SK-N-SH (cell line): ENCODE measurements around the gene ZBTB26. TPM values are rescaled to one million over a fixed set of nuclear protein-coding genes. Genes with fewer than 3 reads are reported as not detected.
"Not testable (repeated sequence)": the region's sequence is repeated elsewhere in the genome, so short reads cannot be mapped to it uniquely, and the experiment has no call there.

ENCODE experiments used
- CTCF ChIA-PET: fragments of 300-600, 350-600 bp; formaldehyde crosslinking; extraction: SDS; loops from one replicate; lab custom pipeline; 2021; lab: Yijun Ruan, JAX
- POLR2A ChIA-PET: fragments of 350-600 bp; sonication (Branson Sonifier 250); formaldehyde crosslinking; extraction: SDS; loops from one replicate; lab custom pipeline; 2020; ENCODE audit warnings: antibody characterized with exemption, inconsistent platforms; lab: Yijun Ruan, JAX
- DNase-seq: peaks from one replicate; pipeline ENCODE4 v3.0.0; 2012
- H2AFZ ChIP-seq: fragments of 200-600 bp; sonication (generic); 2 replicates; pipeline ENCODE4 v1.8.1; 2016; ENCODE audit warnings: antibody characterized with exemption, mild to moderate bottlenecking, low read depth
- H3F3A ChIP-seq: fragments of 200-600 bp; sonication (generic); replicated peaks from 2 replicates; pipeline ENCODE3; 2016; ENCODE audit warnings: antibody characterized with exemption, mild to moderate bottlenecking; ENCODE audit not compliant: insufficient read depth
- H3K27ac ChIP-seq, 2 experiments: fragments of 200-500 bp in 1 of 2; fragments of 200-600 bp in 1 of 2; sonication (Bioruptor generic) in 1 of 2; sonication (generic), shearing (Covaris generic) in 1 of 2; 2 replicates each; pipeline versions ENCODE4 v1.5.1 to v1.6.1; 2014 to 2016; ENCODE audit warnings: low read depth in 2 of 2, inconsistent platforms in 1 of 2, low read length in 1 of 2, mild to moderate bottlenecking in 1 of 2, mixed read lengths in 1 of 2
- H3K27me3 ChIP-seq: fragments of 200-600 bp; sonication (generic), shearing (Covaris generic); 2 replicates; pipeline ENCODE4 v1.6.1; 2016; ENCODE audit warnings: mixed run types; ENCODE audit not compliant: insufficient read depth
- H3K36me3 ChIP-seq, 2 experiments: fragments of 200-500 bp in 1 of 2; fragments of 200-600 bp in 1 of 2; sonication (Bioruptor generic) in 1 of 2; sonication (generic) in 1 of 2; replicated peaks in 1 of 2; 2 replicates each; pipeline versions ENCODE3 to v1.5.1; 2014 to 2016; ENCODE audit warnings: low read length in 1 of 2, mild to moderate bottlenecking in 1 of 2; ENCODE audit not compliant: insufficient read depth in 2 of 2, control insufficient read depth in 1 of 2
- H3K4me1 ChIP-seq, 2 experiments: fragments of 200-500 bp in 1 of 2; fragments of 200-600 bp in 1 of 2; sonication (Bioruptor generic) in 1 of 2; sonication (generic), shearing (Covaris generic) in 1 of 2; 2 replicates each; pipeline versions ENCODE4 v1.5.1 to v1.6.1; 2014 to 2016; ENCODE audit warnings: low read depth in 1 of 2, low read length in 1 of 2, mixed run types in 1 of 2; ENCODE audit not compliant: insufficient read depth in 2 of 2, control insufficient read depth in 1 of 2
- H3K4me2 ChIP-seq: fragments of 200-600 bp; sonication (generic), shearing (Covaris generic); 2 replicates; pipeline ENCODE4 v1.6.1; 2017; ENCODE audit warnings: mixed run types
- H3K4me3 ChIP-seq, 2 experiments: fragments of 200-500 bp in 1 of 2; fragments of 200-600 bp in 1 of 2; sonication (Bioruptor generic) in 1 of 2; sonication (generic), shearing (Covaris generic) in 1 of 2; 2 replicates each; pipeline versions ENCODE4 v1.5.1 to v1.8.1; 2014 to 2016; ENCODE audit warnings: low read depth in 2 of 2, inconsistent platforms in 1 of 2, low read length in 1 of 2, mild to moderate bottlenecking in 1 of 2, mixed read lengths in 1 of 2, moderate library complexity in 1 of 2
- H3K79me2 ChIP-seq: fragments of 200-600 bp; sonication (generic); 2 replicates; pipeline ENCODE4 v1.8.1; 2017; ENCODE audit warnings: mild to moderate bottlenecking; ENCODE audit not compliant: insufficient read depth
- H3K9ac ChIP-seq: fragments of 200-600 bp; sonication (generic); 2 replicates; pipeline ENCODE4 v1.6.1; 2017; ENCODE audit warnings: mixed run types
- H3K9me2 ChIP-seq: fragments of 200-600 bp; sonication (generic); 2 replicates; pipeline ENCODE4 v1.6.1; 2017; ENCODE audit warnings: mixed run types
- H3K9me3 ChIP-seq: fragments of 200-600 bp; sonication (generic); 2 replicates; pipeline ENCODE4 v1.6.1; 2017; ENCODE audit warnings: mixed run types, mild to moderate bottlenecking, moderate library complexity
- H4K20me1 ChIP-seq: fragments of 200-600 bp; sonication (generic); 2 replicates; pipeline ENCODE4 v1.6.1; 2017; ENCODE audit warnings: mild to moderate bottlenecking, mixed run types; ENCODE audit not compliant: insufficient read depth
- ELF1 ChIP-seq: IDR thresholded peaks from 2 replicates; pipeline ENCODE4 v1.4.0; 2012
- EP300 ChIP-seq, 2 experiments: IDR thresholded peaks; 2 replicates each; pipeline versions ENCODE4 v1.4.0 to v1.6.1; 2012; ENCODE audit warnings: borderline replicate concordance in 1 of 2, low read depth in 1 of 2, low read length in 1 of 2
- FOXM1 ChIP-seq: IDR thresholded peaks from 2 replicates; pipeline ENCODE4 v1.4.0; 2012; ENCODE audit warnings: low read depth, mild to moderate bottlenecking
- GATA2 ChIP-seq: sonication (generic); formaldehyde crosslinking; IDR thresholded peaks from 2 replicates; pipeline ENCODE4 v1.5.0; 2020; ENCODE audit warnings: mild to moderate bottlenecking, missing genetic modification reagents
- IRF3 ChIP-seq: fragments of 150-350 bp; IDR thresholded peaks from 2 replicates; pipeline ENCODE4 v1.6.1; 2016; ENCODE audit warnings: mild to moderate bottlenecking, low read depth, low read length
- MEF2A ChIP-seq: IDR thresholded peaks from 2 replicates; pipeline ENCODE4 v1.4.0; 2012; ENCODE audit warnings: low read depth, borderline replicate concordance
- MXI1 ChIP-seq: IDR thresholded peaks from 2 replicates; pipeline ENCODE4 v1.6.1; 2012; ENCODE audit warnings: mild to moderate bottlenecking, low read depth, low read length, improper control_type of control experiment
- POLR2AphosphoS5 ChIP-seq: IDR thresholded peaks from 2 replicates; pipeline ENCODE4 v1.6.1; 2012; ENCODE audit warnings: low read depth, low read length
- RAD21 ChIP-seq: IDR thresholded peaks from 2 replicates; pipeline ENCODE4 v1.6.1; 2012; ENCODE audit warnings: mild to moderate bottlenecking, low read length
- RXRA ChIP-seq: IDR thresholded peaks from 2 replicates; pipeline ENCODE4 v1.4.0; 2012; ENCODE audit warnings: low read depth, mild to moderate bottlenecking, borderline replicate concordance
- TAF1 ChIP-seq: IDR thresholded peaks from 2 replicates; pipeline ENCODE4 v1.6.1; 2012; ENCODE audit warnings: low read depth, mild to moderate bottlenecking, low read length, moderate library complexity, borderline replicate concordance
- YY1 ChIP-seq: IDR thresholded peaks from 2 replicates; pipeline ENCODE4 v1.4.0; 2012; ENCODE audit warnings: low read depth, mild to moderate bottlenecking
- ZBTB33 ChIP-seq: IDR thresholded peaks from 2 replicates; pipeline ENCODE4 v1.4.0; 2012; ENCODE audit warnings: low read depth, borderline replicate concordance
- WGBS: methylation state at CpG from one replicate; pipeline ENCODE4 v1.1.6; 2017; ENCODE audit warnings: low lambda C conversion rate; 5-methylcytosine and 5-hydroxymethylcytosine counted together
- polyA plus RNA-seq, 3 experiments: library from polyadenylated mRNA; depleted of rRNA; stranded (reverse); fragments of >200 nt; gene quantifications; 2 replicates each; pipeline ENCODE4 v1.2.3, GENCODE V29; 2012
- TF ChIP-seq, protein P1 (sequence below): IDR thresholded peaks from 2 replicates; pipeline ENCODE4 v1.4.0; 2012; ENCODE audit warnings: low read depth, borderline replicate concordance
- TF ChIP-seq, protein P2 (sequence below): IDR thresholded peaks from 2 replicates; pipeline ENCODE4 v1.4.0; 2012; ENCODE audit warnings: low read depth

ZBTB26 gene
- polyA plus RNA-seq, 1 of the 3 experiments (the other 2 are of a cell fraction), result 3.9 TPM

GRCh38 chr9:122875523-122875922 is 55.8 kb downstream of the ZBTB26 start:
- TF ChIP-seq FOXM1, result no peak
- TF ChIP-seq, protein P1, sequence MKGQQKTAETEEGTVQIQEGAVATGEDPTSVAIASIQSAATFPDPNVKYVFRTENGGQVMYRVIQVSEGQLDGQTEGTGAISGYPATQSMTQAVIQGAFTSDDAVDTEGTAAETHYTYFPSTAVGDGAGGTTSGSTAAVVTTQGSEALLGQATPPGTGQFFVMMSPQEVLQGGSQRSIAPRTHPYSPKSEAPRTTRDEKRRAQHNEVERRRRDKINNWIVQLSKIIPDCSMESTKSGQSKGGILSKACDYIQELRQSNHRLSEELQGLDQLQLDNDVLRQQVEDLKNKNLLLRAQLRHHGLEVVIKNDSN, result no peak
- TF ChIP-seq, all 33 proteins: peak for 0
- no peaks in the 10 kb centered on the region for H3K9me2 ChIP-seq
- H3K4me2 ChIP-seq, result no peak overlapping the region
- H2AFZ ChIP-seq, result no peak overlapping the region
- no peaks in the 10 kb centered on the region for H3K9me3 ChIP-seq
- no peak overlapping the region for H3K4me3 ChIP-seq
- H3K27me3 ChIP-seq, result no peaks in the 10 kb centered on the region
- H3K4me1 ChIP-seq, result no peaks in the 10 kb centered on the region
- ChIA-PET CTCF (interaction anchor here (1.0 to 1.2 kb wide), 3 partner anchors 40 to 410 kb away, joined by 3 to 4 read pairs (median 3); no protein-coding TSS in a partner anchor), POLR2A (no interaction called here)
- H3F3A ChIP-seq, result peaks cover 3% of the 10 kb centered on the region
- H4K20me1 ChIP-seq, result no peaks in the 10 kb centered on the region
- 100% methylated on average over 1 of the region's 1 CpG for WGBS
- H3K27ac ChIP-seq, result no peak overlapping the region
- H3K36me3 ChIP-seq, result peaks cover 70 to 80% of the 10 kb centered on the region in 2 experiments
- peaks cover 9% of the 10 kb centered on the region; the same call in 1 of the 2 replicates for H3K79me2 ChIP-seq
- DNase-seq, result no peak
- no peak overlapping the region for H3K9ac ChIP-seq

DNA sequence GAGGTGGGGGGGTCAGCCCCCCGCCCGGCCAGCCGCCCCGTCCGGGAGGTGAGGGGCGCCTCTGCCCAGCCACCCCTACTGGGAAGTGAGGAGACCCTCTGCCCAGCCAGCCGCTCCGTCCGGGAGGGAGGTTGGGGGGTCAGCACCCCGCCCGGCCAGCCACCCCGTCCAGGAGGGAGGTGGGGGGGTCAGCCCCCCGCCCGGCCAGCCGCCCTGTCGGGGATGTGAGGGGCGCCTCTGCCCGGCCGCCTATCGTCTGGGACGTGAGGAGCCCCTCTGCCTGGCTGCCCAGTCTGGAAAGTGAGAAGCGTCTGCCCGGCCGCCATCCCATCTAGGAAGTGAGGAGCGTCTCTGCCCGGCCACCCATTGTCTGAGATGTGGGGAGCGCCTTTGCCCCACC is 64.0 kb downstream of the ZBTB26 start:
- peaks cover 35 to 53% of the 10 kb centered on the region in 2 experiments for H3K36me3 ChIP-seq
- H3K79me2 ChIP-seq, POLR2A ChIA-PET, H3K9me2 ChIP-seq, H3F3A ChIP-seq, H3K4me2 ChIP-seq, H3K27ac ChIP-seq, H3K9ac ChIP-seq, DNase-seq, H3K4me3 ChIP-seq, H3K27me3 ChIP-seq, H3K9me3 ChIP-seq, H3K4me1 ChIP-seq, H2AFZ ChIP-seq, CTCF ChIA-PET, H4K20me1 ChIP-seq: not testable (repeated sequence)
- WGBS, result no CpG with 5 or more reads among the region's 27 CpGs

DNA sequence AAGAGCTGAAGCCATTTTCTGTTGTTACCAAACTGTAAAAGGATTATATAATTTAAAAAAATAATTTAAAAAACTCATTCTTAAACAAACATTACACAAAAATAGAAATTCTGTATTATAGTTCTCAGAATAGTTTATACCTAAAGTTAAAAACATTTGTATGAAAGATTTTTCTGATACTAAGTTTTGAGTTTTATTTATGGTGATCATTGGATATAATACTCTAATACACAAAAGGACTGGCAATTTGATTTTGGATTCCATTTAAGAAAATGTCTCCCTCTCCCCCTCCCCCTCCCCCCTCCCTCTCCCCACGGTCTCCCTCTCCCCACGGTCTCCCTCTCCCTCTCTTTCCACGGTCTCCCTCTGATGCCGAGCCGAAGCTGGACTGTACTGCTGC is 65.2 kb downstream of the ZBTB26 start:
- Histone ChIP-seq H3K9ac (no peak overlapping the region), H3K27me3 (no peaks in the 10 kb centered on the region), H4K20me1 (no peaks in the 10 kb centered on the region), H3K36me3 (peaks cover 37 to 55% of the 10 kb centered on the region in 2 experiments)
- POLR2A ChIA-PET, result no interaction called here
- no peak for DNase-seq
- TF ChIP-seq RXRA (no peak), EP300 (IDR thresholded peaks at IDR 0.05; ENCODE audit: borderline replicate concordance in 1 of 2, low read depth in 1 of 2, low read length in 1 of 2) (no peak), ZBTB33 (no peak), RAD21 (no peak), GATA2 (no peak), IRF3 (no peak), POLR2AphosphoS5 (no peak), ELF1 (no peak), MXI1 (no peak), MEF2A (no peak), TAF1 (no peak), YY1 (no peak)
- TF ChIP-seq, protein P2, sequence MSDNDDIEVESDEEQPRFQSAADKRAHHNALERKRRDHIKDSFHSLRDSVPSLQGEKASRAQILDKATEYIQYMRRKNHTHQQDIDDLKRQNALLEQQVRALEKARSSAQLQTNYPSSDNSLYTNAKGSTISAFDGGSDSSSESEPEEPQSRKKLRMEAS, result no peak
- TF ChIP-seq, all 33 proteins: peak for 0
- CTCF ChIA-PET, result interaction anchor here (0.9 kb wide), 1 partner anchor 31 kb away, joined by 4 read pairs; no protein-coding TSS in a partner anchor
- H3K4me1 ChIP-seq, result no peaks in the 10 kb centered on the region
- 0 out of 2 replicates have a peak, but pooled peaks cover 2% of the 10 kb centered on the region for H3K79me2 ChIP-seq
- WGBS, result 85% methylated on average over 5 of the region's 5 CpGs
- no peak overlapping the region for H2AFZ ChIP-seq
- H3F3A ChIP-seq, result peaks cover 3% of the 10 kb centered on the region
- no peak overlapping the region for H3K4me3 ChIP-seq
- no peak overlapping the region for H3K4me2 ChIP-seq
- H3K9me2 ChIP-seq, result no peaks in the 10 kb centered on the region
- H3K9me3 ChIP-seq, result no peaks in the 10 kb centered on the region
- no peak overlapping the region for H3K27ac ChIP-seq
